ENCODE results near the gene SDCCAG8.

Gene SDCCAG8

DNA sequence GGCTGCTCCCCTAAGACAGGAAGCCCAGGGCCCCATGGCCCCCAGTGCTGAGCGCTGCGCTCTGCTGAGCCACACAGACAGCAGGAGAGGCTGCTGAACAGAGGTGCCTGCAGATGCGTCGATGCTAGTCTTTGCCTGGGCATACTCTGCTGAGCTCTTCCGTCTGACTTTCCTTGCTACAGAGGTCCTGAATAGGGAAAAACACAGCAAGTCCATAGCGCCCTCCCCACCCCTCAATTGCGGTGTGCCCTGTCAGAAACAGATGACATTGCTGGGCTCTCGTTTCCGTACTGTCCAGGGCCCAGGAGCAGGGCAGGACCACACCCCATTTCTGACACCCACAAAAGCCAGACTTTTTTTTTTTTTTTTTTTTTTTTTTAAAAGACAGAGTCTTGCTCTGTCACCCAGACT, 252.5 kb downstream of the SDCCAG8 start:
- DNase-seq: peak in 1 of 5 experiments; percentile 50

DNA sequence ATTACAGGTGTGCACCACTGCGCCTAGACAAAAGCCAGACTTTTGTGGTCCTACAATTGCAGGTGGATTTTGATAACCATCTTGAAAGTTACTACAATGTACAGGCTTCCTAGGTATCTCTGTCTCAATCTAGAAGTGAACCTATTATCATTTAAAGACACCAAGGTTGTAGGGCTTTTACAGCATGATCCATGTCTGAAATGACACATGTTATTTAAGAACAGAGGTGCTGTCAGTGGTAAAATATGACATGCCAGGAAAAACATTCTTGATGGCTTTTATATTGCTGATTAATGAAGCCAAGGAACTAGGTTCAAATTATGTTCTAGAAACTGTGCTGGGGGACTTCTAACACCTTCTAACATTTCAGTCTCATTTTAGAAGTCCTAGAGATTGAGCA, 253.1 kb downstream of the SDCCAG8 start:
- no peak for DNase-seq

DNA sequence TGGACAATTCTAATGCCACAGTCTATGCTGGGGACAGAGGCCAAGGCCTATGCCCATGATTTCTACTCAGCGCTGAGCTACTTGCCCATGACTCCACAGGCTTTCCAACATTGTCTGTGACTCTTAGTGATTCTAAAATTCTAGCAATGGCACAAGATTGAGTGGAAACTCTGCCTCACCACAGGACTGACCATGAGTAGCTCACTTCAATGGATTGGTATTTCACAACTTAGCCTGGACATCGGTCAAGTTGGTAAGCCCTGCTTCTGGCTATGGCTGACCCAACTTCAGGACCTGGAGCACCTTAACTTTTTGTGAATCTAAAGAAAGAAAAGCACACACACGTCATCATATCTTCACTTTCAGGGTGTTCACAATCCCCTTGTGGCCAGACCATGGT, 255.1 kb downstream of the SDCCAG8 start:
- DNase-seq: no peak

DNA sequence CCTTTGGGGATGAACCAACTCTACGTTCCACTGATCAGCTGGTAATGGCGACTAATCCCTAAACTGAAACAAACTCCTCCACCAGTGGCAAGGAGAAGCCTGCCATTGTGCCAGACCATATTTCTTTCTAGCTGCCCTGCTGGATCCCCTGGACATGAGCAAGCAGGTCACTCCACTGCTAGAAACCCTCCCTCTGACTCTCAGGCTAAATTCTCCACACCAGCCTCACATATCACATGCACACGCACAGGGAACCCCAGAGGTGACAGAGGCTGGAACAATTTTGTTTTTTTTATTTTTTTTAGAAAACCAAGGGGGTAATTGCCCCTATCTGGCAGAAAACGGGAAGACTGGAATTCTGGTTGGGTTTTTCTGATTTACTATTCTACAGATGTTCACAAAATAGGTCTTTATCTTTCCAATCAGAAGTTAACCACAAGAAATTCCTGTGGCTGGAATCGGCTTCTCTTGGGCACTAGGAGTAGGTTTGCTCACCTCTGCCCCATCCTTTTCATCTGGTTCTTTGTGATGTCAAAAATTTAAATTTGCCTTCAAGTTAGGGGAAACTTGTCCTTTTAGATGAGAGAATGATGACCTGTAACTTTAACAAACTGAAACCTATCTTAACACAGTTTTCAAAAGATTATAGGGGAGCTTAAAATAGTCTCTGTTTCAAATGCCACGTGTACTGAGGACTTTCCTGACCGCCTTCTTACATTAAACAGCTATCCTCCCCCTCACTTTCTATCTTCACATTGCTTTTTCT, 258.1 kb downstream of the SDCCAG8 start:
- DNase-seq: no peak

DNA sequence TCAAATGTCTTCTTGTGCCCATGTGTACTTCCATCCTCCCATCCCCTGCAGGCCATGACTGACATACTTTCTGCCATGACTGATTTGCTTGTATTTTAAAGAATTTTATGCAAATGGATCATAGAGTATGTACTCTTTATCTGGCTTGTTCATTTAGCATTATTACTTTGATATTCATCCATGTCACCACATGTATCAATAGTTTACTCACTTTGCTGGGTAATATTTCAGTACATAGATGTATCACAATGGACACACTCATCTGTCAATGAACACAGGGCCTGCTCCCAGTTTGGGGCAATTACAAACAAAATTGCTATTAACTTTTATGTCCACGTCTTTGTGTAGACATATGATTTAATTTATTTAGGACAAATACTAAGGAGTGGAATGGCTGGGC, 259.1 kb downstream of the SDCCAG8 start:
- DNase-seq: no peak

DNA sequence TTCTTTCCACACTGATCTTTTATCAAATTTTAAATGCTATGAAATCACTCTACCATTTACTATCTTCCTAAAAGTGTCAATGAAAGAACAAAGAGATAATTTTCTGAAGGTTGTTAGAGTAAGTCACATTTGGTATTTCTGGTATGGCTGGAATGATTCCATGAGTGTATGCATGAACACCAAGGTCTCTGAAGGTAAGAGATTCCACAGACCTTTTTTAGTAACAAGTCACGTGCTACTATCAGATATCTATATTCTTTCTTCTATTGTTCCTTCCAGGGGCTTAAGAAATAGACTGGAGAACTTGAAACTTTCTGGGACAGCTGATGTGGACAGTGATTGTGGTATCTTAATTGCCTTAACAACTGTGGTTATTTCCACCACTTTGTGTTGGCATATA, 265.0 kb downstream of the SDCCAG8 start:
- DNase-seq: no peak

DNA sequence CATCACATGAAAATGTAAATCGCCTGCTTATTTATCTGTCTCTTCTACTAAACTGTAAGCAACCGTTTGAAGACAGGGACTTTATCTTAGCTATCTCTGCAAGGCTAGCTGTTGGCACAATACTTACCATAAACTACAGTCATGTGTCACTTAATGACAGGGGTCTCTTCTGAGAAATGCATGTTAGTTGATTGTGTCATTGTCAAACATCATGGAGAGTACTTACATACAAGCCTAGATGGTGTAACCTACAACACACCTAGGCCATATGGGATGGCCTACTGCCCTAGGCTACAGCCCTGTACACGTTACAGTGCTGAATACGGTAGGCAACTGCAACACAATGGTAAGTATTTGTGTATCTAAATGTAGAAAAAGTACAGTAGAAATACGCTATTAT, 267.9 kb downstream of the SDCCAG8 start:
- DNase-seq: no peak

DNA sequence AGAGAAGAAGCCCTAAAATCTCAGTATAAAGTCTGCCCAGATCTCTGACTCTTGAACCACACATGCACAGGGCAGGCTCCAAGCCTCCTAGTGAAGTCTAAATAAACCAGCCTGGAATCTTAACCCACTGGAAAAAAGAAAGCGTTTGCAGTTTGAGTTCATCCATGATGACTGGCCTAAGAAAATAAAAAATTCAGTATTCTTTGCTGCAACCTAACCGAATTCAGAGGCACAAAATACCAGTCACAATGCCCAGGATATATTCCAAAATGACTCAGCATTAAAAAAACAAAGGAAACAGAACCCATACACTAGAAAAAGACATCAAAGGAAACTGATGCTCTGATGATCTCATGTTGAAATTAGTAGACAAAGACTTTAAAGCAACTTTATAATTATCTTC, 269.2 kb downstream of the SDCCAG8 start:
- DNase-seq: peak in 1 of 5 experiments; percentile 17

DNA sequence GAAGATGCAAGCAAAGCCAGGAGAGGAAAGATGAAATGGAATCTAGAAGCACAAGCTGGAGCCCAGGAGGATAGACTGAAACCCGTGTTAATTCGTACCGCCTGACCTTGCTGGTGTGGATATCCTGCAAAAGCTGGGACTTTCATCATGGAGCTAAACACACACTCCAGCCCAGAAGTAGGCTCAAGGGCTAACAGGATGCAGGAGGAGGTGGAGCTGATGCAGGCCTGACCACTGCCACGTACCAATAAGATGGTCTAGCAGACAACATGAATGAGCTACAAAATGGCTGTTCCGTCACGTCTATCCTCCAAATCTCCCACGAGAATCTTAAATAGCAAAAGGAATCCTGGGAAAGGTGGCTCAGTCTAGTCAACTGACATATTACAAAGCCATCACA, 270.3 kb downstream of the SDCCAG8 start:
- no peak for DNase-seq

DNA sequence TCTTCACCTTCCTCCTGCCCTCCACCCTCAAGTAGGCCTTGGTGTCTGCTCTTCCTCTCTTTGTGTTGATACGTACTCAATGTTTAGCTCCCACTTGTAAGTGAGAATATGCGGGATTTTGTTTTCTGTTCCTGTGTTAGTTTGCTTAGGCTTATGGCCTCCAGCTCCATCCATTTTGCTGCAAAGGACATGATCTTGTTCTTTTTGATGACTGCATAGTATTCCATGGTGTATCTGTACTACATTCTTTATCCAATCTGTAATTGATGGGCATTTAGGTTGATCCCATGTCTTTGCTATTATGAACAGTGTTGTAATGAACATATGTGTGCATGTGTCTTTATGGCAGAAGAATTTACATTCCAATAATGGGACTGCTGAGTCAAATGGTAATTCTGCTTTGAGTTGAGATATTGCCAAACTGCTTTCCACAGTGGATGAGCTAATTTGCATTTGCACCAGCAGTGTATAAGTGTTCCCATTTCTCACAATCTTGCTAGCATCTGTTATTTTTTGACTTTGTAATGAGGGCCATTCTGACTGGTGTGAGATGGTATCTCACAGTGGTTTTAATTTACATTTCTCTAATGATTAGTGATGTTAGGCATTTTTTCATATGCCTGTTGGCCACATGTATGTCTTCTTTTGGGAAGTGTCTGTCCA, 272.7 kb downstream of the SDCCAG8 start:
- peak in 1 of 5 experiments; percentile 26 for DNase-seq

DNA sequence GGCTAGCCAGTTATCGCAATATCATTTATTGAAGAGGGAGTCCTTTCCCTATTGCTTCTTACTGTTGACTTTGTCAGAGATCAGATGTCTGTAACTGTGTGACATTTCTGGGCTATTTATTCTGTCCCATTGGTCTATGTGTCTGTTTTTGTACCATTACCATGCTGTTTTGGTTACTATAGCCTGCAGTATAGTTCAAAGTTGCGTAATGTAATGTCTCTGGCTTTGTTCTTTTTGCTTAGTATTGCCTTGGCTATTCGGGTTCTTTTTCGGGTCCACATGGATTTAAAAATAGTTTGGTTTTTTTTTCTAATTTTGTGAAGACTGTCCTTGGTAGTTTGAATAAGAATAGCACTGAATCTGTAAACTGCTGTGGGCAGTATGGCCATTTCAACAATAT, 273.7 kb downstream of the SDCCAG8 start:
- DNase-seq: no peak

DNA sequence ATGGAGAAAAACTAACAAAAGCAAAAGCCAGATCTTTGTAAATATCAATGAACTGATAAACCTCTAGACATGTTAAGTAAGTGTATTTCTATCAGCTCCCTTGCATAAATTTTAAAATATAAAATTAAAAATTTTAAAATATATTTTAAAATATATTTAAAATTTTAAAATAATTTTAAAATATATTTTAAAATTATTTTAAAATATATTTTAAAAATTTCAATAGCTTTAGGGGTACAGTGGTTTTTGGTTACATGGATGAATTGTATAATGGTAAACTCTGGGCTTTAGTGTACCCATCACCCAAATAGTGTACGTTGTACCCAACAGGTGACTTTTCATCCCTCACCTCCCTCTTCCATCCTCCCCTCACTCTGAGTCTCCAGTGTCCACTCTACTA, 279.2 kb downstream of the SDCCAG8 start:
- DNase-seq: no peak

DNA sequence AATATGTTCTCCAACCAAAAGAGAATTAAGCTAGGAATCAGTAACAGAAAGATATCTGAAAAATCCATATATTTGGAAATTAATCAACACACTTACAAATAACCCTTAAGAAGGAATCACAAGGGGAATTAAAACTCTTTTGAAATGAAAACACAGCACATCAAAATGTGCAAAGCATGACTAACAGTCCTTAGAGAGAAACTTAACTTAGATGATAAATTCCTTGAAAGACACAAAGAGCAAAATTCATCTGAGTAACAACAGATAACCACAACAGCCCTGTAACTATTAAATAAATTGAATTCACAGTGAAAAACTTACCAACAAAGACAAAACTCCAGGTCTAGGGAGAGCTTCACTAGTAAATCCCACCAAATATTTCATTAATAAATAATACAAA, 283.8 kb downstream of the SDCCAG8 start:
- DNase-seq: no peak

DNA sequence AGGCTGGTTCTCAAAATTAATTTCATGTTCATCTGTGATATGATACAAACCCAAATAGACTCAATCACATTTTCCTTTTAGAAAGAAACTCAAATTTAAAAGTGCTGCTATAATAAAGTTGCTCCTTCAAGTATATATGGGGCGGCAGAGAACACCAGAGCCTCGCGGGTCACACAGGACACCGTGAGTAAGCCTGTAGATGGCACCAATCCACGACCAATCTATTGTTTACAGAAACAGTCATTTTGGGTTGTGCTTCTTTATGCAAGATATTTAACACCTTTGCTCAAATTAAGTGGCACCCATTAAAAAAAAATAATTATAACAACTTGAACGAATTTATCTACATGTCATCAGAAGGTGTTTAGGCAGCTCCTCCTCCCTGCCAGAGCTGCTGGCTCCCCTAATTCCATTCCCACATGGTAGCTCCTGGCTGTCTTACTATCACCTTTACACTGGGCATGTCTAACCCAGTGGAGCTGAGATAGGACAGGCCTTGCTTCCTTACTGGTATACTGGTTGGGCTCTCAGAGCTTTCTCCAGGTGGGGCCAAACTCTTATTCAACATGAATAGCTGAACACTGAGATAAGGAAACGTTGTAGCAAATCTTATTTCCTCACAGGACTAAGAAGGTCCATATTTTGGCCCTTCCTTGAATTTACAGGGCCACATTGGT, 287.0 kb downstream of the SDCCAG8 start:
- DNase-seq: no peak

DNA sequence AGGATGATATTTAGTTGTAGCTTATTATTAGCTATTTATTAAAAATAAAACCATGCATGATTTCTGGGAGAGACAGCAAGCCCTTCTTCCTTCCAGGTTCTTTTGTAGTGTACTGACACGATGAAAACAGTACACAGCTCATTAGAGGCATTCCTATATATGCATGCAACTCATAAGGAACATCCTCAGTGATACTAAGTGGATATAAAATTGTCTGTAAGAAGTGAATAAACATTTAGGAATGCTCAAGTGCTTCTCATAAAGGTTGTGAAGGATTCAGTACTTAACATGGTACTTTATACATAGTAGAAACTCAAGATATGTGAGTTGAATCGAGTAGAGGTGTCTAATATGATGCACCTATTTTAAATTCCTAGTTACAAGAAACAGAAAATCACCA, 287.7 kb downstream of the SDCCAG8 start:
- no peak for DNase-seq

DNA sequence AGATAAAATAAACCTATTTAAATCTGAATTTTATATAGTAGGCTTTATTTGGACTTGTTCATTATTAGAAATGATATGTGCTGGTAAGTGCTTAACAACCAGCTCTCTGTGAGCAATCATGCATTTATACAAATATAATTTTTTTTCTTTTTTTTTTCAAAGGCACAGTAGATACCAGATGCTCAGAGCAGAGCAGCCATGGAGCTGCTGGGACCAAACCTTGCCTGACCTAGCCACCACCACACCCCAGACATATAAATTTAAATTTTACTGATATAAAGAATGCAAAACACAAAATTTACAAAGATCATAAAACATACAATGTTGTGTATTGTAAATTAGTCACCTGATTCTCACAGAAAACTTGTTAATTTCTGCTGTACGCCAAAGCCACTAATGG, 290.6 kb downstream of the SDCCAG8 start:
- DNase-seq: no peak

DNA sequence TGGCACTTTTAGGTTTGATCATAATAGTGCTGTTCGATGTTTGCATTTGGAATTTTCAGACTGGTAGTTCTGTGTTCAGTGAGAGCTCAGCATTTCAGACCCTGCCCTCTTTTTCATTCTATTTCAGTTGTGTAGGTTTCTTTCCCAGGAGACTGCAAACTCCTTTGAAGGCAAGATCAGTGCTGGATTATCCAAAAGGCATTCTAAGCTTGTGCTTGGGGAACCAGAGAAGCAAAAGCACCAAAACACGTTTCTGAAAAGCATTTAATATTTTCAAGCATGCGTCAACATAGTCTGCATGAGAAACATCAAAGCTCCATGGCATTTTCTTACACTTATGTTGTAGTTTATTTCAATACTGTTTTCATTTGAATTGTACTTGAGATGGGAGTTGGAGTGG, 292.1 kb downstream of the SDCCAG8 start:
- no peak for DNase-seq

DNA sequence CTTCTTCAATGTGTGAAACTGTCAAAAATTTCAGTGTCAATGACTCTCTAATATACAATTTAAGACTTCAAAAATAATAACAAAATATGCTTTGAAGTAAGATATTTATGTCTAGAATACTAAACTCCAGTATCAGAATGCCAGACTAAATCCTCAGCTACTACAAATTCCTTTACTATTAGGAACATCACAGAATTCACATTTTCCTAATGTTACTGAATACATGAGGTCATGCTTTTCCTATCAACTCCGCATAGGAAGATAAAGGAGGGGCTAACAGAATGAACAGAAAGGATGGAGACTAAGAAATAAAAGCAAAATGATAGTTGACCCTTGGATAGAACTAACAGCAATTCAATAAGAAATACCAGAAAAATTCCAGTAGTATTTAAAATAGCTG, 292.7 kb downstream of the SDCCAG8 start:
- DNase-seq: no peak

DNA sequence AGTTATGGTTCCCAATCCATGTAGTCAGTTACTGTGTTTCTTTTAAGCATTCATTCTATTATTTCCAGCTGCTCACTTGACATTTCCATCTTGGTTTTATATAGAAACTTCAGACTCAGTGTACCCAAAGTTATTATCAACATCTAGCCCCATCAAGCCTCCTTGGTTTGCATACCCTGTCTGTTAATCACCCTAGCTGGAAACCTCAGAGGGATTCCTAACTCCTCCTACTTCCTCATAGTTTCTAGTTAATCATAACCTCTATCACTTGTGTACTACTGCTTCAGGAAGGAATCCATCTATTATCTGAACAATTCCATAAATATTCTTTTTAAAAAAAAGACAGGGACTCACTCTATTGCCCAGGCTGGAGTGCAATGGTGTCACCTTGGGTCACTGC, 293.3 kb downstream of the SDCCAG8 start:
- no peak for DNase-seq

Data from T-helper 2 cell (primary cell).